Peyer's patch (tissue), 4 donors: ENCODE results near the gene ZNF831. TPM values are rescaled to one million over a fixed set of nuclear protein-coding genes. Genes with fewer than 3 reads are reported as not detected.
A peak's percentile ranks its signal among the peaks of the same experiment; 100 is the strongest.

Experiments used
- DNase-seq, 3 donors: peaks; one replicate each; pipeline ENCODE4 v3.0.0-alpha.2; 2017 to 2019
- H3K27ac ChIP-seq, 4 donors: fragments of 200-600 bp; sonication (generic); one replicate each; pipeline ENCODE4 v1.5.1; 2016 to 2019
- H3K27me3 ChIP-seq, 2 donors: fragments of 200-600 bp; sonication (generic); one replicate each; pipeline ENCODE4 v1.5.1; 2019
- H3K36me3 ChIP-seq, 3 donors: fragments of 200-600 bp; sonication (generic); one replicate each; pipeline ENCODE4 v1.5.1; 2016 to 2019
- H3K4me1 ChIP-seq, 4 donors: fragments of 200-600 bp; sonication (generic); one replicate each; pipeline ENCODE4 v1.5.1; 2016 to 2019
- H3K4me3 ChIP-seq, 4 donors: fragments of 200-600 bp; sonication (generic); 1 replicate in 3 of 4; 2 replicates in 1 of 4; pipeline ENCODE4 v1.5.1; 2016 to 2019; ENCODE audit warnings: mild to moderate bottlenecking in 1 of 4
- H3K9me3 ChIP-seq, 4 donors: fragments of 200-600 bp; sonication (generic); one replicate each; pipeline ENCODE4 v1.5.1; 2016 to 2019; ENCODE audit warnings: mild to moderate bottlenecking in 1 of 4
- POLR2A ChIP-seq, 2 donors: fragments of 450-650 bp; IDR thresholded peaks; one replicate each; pipeline ENCODE4 v1.5.1; 2017; ENCODE audit warnings: antibody characterized with exemption in 2 of 2, mild to moderate bottlenecking in 2 of 2, moderate library complexity in 2 of 2
- total RNA-seq, 4 donors: library from RNA; depleted of rRNA; stranded (reverse); fragments of >200 nt; gene quantifications; one replicate each; pipeline ENCODE4 v1.1.0, GENCODE V29; 2016
- TF ChIP-seq, protein P1 (sequence below), 6 experiments: fragments of 450-650 bp in 4 of 6; fragments of 200-600 bp in 2 of 6; sonication (generic) in 1 of 6; IDR thresholded peaks; one replicate each; pipeline ENCODE4 v1.5.1; 2017 to 2019; ENCODE audit warnings: antibody characterized with exemption in 6 of 6, mild to moderate bottlenecking in 3 of 6, moderate library complexity in 1 of 6

ZNF831 gene
- total RNA-seq, 4 donors from 2014 or later: 1.7 to 11.6 (median 2.3) TPM

DNA sequence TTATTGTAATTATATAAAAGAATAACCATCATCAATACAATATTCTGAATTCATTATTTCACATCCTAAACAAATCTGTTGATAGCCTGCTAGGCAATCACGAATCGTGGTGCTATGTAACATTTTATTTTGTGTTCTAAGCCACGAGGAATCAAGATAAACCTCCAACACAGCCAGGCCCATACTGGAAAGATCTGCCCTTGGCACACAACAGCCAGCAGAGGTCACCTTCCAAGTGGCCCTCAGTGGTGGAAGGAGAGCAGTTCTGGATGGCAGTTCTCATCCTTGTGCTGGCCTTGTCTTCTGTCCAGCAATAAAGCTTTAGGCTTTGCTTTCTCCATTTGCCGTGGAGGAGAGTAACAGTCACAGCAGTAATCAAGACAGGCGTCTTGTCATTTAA lies 13.2 kb downstream of the ZNF831 start:
- Histone ChIP-seq H3K4me3 (no peak overlapping the region), H3K36me3 (no peaks in the 10 kb centered on the region), H3K9me3 (no peaks in the 10 kb centered on the region), H3K27me3 (no peaks in the 10 kb centered on the region), H3K4me1 (peaks cover 0 to 10% (median 0%) of the 10 kb centered on the region in 4 donors), H3K27ac (peak overlapping the region in 2 of 4 donors; percentile 57)
- no peak for DNase-seq
- TF ChIP-seq POLR2A (IDR thresholded peaks at IDR 0.05): no peak
- TF ChIP-seq, protein P1, sequence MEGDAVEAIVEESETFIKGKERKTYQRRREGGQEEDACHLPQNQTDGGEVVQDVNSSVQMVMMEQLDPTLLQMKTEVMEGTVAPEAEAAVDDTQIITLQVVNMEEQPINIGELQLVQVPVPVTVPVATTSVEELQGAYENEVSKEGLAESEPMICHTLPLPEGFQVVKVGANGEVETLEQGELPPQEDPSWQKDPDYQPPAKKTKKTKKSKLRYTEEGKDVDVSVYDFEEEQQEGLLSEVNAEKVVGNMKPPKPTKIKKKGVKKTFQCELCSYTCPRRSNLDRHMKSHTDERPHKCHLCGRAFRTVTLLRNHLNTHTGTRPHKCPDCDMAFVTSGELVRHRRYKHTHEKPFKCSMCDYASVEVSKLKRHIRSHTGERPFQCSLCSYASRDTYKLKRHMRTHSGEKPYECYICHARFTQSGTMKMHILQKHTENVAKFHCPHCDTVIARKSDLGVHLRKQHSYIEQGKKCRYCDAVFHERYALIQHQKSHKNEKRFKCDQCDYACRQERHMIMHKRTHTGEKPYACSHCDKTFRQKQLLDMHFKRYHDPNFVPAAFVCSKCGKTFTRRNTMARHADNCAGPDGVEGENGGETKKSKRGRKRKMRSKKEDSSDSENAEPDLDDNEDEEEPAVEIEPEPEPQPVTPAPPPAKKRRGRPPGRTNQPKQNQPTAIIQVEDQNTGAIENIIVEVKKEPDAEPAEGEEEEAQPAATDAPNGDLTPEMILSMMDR (IDR thresholded peaks at IDR 0.05): no peak

DNA sequence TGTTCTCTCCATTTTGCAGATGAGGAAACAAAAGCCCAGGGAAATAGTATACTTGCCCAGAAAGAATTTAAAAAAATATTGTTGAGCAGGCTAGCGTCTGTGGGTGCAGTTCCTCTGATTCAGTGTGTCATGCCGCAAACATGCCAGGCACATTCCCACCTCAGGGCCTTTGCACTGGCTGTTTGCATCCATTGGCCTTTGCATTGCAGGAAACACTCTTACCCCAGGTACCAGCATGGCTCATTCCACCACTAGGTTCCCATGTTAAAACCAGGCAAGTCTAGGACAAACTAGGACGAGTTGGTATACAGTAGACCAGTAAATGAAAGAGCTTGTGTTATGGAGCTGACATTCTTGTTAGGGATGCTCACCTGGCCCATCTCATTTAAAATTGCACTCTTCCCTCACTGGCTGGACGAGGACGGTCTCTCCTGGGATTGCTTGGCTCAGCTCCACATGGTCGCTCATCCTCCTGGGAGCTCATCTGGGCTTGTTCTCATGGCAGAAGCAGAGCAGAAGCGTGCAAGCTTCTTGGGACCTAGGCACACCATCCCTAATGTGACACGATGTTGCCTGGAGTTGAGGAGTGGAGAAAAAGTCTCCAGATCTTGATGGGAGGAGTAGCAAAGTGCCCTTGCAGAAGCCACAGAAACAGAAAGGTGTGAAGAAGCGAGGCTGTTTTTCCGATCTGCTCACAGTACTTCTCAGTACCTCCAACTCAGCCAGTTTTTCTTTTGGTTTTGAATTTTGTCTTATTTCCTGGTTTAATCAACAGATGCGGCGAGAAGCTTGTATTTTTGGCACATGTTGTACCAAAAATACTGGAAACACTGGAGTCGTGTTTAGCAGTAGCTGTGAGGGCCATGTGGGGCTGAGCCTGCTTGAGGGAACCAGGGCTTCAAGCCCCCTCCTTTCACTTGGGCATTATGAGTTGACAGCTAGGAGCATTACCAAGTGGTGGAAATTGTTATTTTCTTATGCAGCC lies 13.9 kb downstream of the ZNF831 start:
- DNase-seq: no peak
- peak overlapping the region; percentile 33 to 57 (median 51) for H3K27ac ChIP-seq
- H3K4me1 ChIP-seq: peaks cover 0 to 10% (median 0%) of the 10 kb centered on the region in 4 donors
- no peak for TF ChIP-seq POLR2A (IDR thresholded peaks at IDR 0.05)
- TF ChIP-seq, protein P1 (IDR thresholded peaks at IDR 0.05): no peak
- H3K4me3 ChIP-seq: no peak overlapping the region
- H3K36me3 ChIP-seq: no peaks in the 10 kb centered on the region
- no peaks in the 10 kb centered on the region for H3K27me3 ChIP-seq
- H3K9me3 ChIP-seq: no peaks in the 10 kb centered on the region

DNA sequence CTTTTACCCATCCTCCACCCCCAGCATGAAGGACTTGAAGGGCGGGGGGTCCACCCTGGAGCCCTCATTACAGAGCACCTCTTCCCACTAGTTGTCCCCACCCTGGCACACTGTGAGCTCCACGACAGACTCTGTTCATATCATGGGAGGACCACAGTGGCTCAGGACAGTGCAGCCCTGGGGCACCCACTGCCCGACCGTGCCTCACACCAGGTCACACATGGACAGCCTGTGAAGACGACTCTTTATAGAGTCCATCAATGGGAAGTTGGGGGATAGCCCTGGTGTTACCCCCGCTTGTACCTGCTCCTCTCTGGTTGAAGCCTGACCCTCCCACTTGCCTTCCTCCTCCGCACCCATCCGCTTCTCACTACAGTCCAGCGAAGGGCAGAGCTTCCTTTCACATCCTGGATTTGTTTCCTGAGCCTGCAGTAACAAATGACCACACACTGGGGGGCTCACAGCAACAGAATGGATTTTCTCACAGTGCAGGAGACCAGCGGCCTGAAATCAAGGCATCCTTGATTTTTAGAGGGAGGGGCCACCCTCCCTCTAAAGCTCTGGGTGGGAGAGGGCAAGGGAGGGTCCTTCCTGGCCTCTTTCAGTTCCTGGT lies 15.5 kb downstream of the ZNF831 start:
- no peak for DNase-seq
- H3K36me3 ChIP-seq: no peaks in the 10 kb centered on the region
- no peaks in the 10 kb centered on the region for H3K27me3 ChIP-seq
- H3K4me3 ChIP-seq: no peak overlapping the region
- H3K27ac ChIP-seq: peak overlapping the region in 2 of 4 donors; percentile 44 to 57
- peaks cover 0 to 10% (median 0%) of the 10 kb centered on the region in 4 donors for H3K4me1 ChIP-seq
- TF ChIP-seq, protein P1 (IDR thresholded peaks at IDR 0.05): no peak
- no peak for TF ChIP-seq POLR2A (IDR thresholded peaks at IDR 0.05)
- no peaks in the 10 kb centered on the region for H3K9me3 ChIP-seq

DNA sequence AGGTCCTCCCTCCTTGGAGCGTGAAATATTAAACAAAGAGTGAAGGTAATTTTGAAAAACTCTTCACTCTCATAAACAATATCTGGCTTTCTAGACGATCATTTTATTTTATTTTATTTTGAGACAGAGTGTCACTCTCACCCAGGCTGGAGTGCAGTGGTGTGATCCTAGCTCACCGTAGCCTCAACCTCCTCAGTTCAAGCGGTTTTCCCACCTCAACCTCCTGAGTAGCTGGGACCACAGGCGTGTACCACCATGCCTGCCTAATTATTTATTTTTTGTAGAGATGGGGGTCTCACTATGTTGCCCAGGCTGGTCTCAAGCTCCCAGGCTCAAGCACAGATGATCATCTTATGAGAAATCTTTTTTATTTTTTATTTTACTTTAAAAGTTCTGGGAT lies 16.4 kb downstream of the ZNF831 start:
- TF ChIP-seq, protein P1 (IDR thresholded peaks at IDR 0.05): no peak
- TF ChIP-seq POLR2A (IDR thresholded peaks at IDR 0.05): no peak
- peaks cover 0 to 10% (median 0%) of the 10 kb centered on the region in 4 donors for H3K4me1 ChIP-seq
- DNase-seq: no peak
- no peaks in the 10 kb centered on the region for H3K36me3 ChIP-seq
- no peak overlapping the region for H3K4me3 ChIP-seq
- no peaks in the 10 kb centered on the region for H3K27me3 ChIP-seq
- no peaks in the 10 kb centered on the region for H3K9me3 ChIP-seq
- H3K27ac ChIP-seq: no peak overlapping the region

DNA sequence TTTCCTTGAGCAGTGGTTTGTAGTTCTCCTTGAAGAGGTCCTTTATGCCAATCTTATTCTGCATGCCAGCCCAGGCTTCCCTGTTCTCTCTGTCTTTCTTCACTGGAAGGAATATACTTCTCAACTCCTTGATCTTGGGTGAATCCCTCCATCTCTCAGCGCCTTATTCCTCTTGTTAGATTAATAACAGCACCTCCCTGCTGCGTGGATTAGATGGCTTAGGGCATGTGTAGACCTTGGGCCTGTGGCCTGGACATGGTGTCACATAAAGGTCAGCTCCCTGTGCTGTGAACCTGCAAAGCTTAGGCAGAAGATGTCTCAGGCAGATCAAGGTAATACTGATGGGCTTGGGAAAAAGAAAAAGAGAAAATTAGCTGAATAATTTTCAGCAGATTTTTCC lies 18.3 kb downstream of the ZNF831 start:
- Histone ChIP-seq H3K9me3 (no peaks in the 10 kb centered on the region), H3K4me3 (no peak overlapping the region), H3K4me1 (no peaks in the 10 kb centered on the region), H3K36me3 (no peaks in the 10 kb centered on the region), H3K27ac (peak overlapping the region in 1 of 4 donors; percentile 48), H3K27me3 (no peaks in the 10 kb centered on the region)
- TF ChIP-seq, protein P1 (IDR thresholded peaks at IDR 0.05): no peak
- no peak for TF ChIP-seq POLR2A (IDR thresholded peaks at IDR 0.05)
- no peak for DNase-seq
